SJCRH30 (cell line): Measurements from ENCODE around the gene PXDN. TPM values are rescaled to one million over a fixed set of nuclear protein-coding genes. Genes with fewer than 3 reads are reported as not detected.
"Not testable (repeated sequence)": the region's sequence is repeated elsewhere in the genome, so short reads cannot be mapped to it uniquely, and the experiment has no call there.

Experiments used
- DNase-seq, 2 experiments: peaks; one replicate each; pipeline ENCODE4 v3.0.0-alpha.2; 2015 to 2020
- H3K27ac ChIP-seq: fragments of 250-450 bp; sonication (Bioruptor Pico); 2 replicates; pipeline ENCODE4 v1.5.1; 2020; ENCODE audit warnings: mild to moderate bottlenecking, moderate library complexity
- H3K27me3 ChIP-seq: fragments of 250-450 bp; sonication (Bioruptor Pico); 2 replicates; pipeline ENCODE4 v1.5.1; 2020; ENCODE audit warnings: mild to moderate bottlenecking, moderate library complexity
- H3K36me3 ChIP-seq: fragments of 250-450 bp; sonication (Bioruptor Pico); 2 replicates; pipeline ENCODE4 v1.5.1; 2020; ENCODE audit warnings: mild to moderate bottlenecking, moderate library complexity
- H3K4me1 ChIP-seq: fragments of 250-450 bp; sonication (Bioruptor Pico); 2 replicates; pipeline ENCODE4 v1.5.1; 2020; ENCODE audit warnings: mild to moderate bottlenecking, moderate library complexity
- H3K4me3 ChIP-seq: fragments of 250-450 bp; sonication (Bioruptor Pico); 2 replicates; pipeline ENCODE4 v1.5.1; 2020; ENCODE audit warnings: mild to moderate bottlenecking, moderate library complexity
- H3K9me3 ChIP-seq: fragments of 250-450 bp; sonication (Bioruptor Pico); replicated peaks from 2 replicates; pipeline ENCODE4 v1.5.1; 2020; ENCODE audit warnings: mild to moderate bottlenecking, moderate library complexity
- total RNA-seq: library from RNA; depleted of rRNA; stranded (reverse); fragments of >200 nt; shearing (Covaris generic); gene quantifications from 2 replicates; pipeline ENCODE4 v1.2.3, GENCODE V29; 2014

PXDN gene
- total RNA-seq, 1 experiment from 2014 or later, result 312 TPM

DNA sequence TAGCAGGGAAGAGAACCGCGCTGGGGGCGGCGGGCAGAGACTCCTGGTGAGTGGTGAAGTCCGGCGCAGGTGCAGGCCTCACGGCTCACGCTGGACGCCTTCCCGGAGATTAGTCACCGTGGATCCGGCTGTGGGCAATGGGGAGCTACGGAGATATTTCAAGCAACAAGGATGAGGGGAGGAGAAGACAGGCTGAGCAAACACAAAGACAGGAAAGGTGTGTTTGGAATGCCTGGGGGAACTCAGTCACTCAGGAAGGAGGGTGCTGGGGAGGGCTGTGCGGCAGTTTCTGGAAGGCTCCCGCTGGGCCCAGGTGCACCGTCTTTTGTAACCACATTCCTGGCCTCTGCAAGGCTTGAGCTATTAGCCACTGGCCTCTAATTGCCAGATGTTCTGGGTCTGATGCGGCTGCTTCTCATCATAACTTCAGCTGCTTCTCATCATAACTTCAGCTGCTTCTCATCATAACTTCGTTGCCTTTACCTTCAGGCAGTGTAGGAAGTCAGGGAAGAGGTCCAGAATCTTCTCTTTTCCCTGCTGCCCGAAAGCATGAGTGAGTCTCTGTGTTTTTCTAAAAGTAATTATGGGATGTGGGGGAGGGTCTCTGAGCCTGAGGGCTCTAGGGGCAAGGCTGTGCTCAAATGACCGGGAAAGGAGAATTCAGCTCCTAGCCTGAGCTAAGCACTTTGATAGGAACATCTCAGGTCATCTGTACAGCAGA, 118.9 kb downstream of the PXDN start:
- Histone ChIP-seq H3K9me3 (0 out of 2 replicates have a peak, but pooled peaks cover 5% of the 10 kb centered on the region), H3K4me3 (no peak overlapping the region), H3K4me1 (no peaks in the 10 kb centered on the region; the same call in 1 of the 2 replicates), H3K27me3 (no peaks in the 10 kb centered on the region), H3K36me3 (peaks cover 15% of the 10 kb centered on the region), H3K27ac (no peak overlapping the region)
- peak in 1 of 2 experiments; percentile 40 for DNase-seq

DNA sequence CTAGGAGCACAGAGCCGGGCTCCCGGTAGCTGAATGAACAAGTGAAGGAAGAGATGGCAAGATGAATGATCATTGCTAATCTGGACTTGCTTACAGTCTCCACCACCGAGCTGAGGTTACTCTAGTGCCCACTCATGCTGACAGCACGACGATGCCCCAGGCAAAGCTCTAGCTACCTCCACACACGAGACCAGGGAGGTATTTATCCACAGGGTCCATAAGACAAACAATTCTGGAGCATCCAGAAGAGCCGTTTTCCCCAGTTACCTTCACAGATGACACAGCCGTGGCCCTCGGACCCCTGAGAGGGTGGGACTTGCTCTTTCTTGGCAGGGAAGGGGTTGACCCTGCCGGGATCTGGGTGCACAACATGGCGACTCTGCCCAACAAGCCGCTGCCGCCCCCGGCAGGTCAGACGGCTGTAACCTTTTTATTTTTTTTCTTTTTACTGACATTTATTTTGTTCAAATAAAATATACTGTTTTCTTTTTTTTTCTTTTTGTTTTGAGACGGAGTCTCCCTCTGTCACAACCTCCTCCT, 120.3 kb downstream of the PXDN start:
- Histone ChIP-seq H3K4me3 (no peak overlapping the region), H3K36me3 (0 out of 2 replicates have a peak, but pooled peaks cover under 1% of the 10 kb centered on the region), H3K4me1 (no peaks in the 10 kb centered on the region; the same call in 1 of the 2 replicates), H3K27me3 (no peaks in the 10 kb centered on the region), H3K27ac (no peak overlapping the region), H3K9me3 (no peaks in the 10 kb centered on the region)
- no peak for DNase-seq

GRCh38 chr2:1622521-1623200, 121.7 kb downstream of the PXDN start:
- H3K4me3 ChIP-seq, result no peak overlapping the region
- no peaks in the 10 kb centered on the region for H3K27me3 ChIP-seq
- H3K27ac ChIP-seq, result no peak overlapping the region
- H3K4me1 ChIP-seq, result no peaks in the 10 kb centered on the region; the same call in 1 of the 2 replicates
- no peak for DNase-seq
- no peaks in the 10 kb centered on the region for H3K36me3 ChIP-seq
- no peaks in the 10 kb centered on the region for H3K9me3 ChIP-seq

DNA sequence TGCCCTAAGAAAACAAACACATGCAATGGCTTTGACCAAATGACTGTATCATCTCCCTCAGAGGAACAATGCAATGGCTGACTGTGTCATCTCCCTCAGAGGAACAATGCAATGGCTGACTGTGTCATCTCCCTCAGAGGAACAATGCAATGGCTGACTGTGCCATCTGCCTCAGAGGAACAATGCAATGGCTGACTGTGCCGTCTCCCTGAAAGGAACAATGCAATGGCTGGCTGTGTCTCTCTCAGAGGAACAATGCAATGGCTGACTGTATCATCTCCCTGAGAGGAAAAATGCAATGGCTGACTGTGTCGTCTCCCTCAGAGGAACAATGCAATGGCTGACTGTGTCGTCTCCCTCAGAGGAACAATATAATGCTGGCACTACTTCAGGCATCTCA, 122.3 kb downstream of the PXDN start:
- DNase-seq, H3K27ac ChIP-seq, H3K4me3 ChIP-seq, H3K4me1 ChIP-seq, H3K27me3 ChIP-seq, H3K36me3 ChIP-seq, H3K9me3 ChIP-seq: not testable (repeated sequence)

- Histone ChIP-seq H3K4me1 (no peaks in the 10 kb centered on the region; the same call in 1 of the 2 replicates), H3K27me3 (no peaks in the 10 kb centered on the region), H3K9me3 (no peaks in the 10 kb centered on the region), H3K36me3 (no peaks in the 10 kb centered on the region), H3K4me3 (no peak overlapping the region), H3K27ac (no peak overlapping the region)
- DNase-seq, result no peak
Measured at GRCh38 chr2:1621501-1621900, 122.8 kb downstream of the PXDN start.

- no peak for DNase-seq
- Histone ChIP-seq H3K9me3 (no peaks in the 10 kb centered on the region), H3K4me3 (no peak overlapping the region), H3K27me3 (no peaks in the 10 kb centered on the region), H3K4me1 (no peaks in the 10 kb centered on the region; the same call in 1 of the 2 replicates), H3K36me3 (no peaks in the 10 kb centered on the region), H3K27ac (no peak overlapping the region)
Measured at GRCh38 chr2:1621041-1621440, 123.3 kb downstream of the PXDN start.

GRCh38 chr2:1620081-1620480, 124.2 kb downstream of the PXDN start:
- no peaks in the 10 kb centered on the region for H3K36me3 ChIP-seq
- DNase-seq, result no peak
- H3K9me3 ChIP-seq, result no peaks in the 10 kb centered on the region
- no peak overlapping the region for H3K4me3 ChIP-seq
- H3K27ac ChIP-seq, result no peak overlapping the region
- H3K4me1 ChIP-seq, result no peaks in the 10 kb centered on the region; the same call in 1 of the 2 replicates
- H3K27me3 ChIP-seq, result no peaks in the 10 kb centered on the region

- Histone ChIP-seq H3K4me1 (peaks cover 1% of the 10 kb centered on the region), H3K27ac (no peak overlapping the region), H3K9me3 (no peaks in the 10 kb centered on the region), H3K4me3 (no peak overlapping the region), H3K27me3 (no peaks in the 10 kb centered on the region), H3K36me3 (no peaks in the 10 kb centered on the region)
- no peak for DNase-seq
Measured at GRCh38 chr2:1619556-1619955, 124.8 kb downstream of the PXDN start.

DNA sequence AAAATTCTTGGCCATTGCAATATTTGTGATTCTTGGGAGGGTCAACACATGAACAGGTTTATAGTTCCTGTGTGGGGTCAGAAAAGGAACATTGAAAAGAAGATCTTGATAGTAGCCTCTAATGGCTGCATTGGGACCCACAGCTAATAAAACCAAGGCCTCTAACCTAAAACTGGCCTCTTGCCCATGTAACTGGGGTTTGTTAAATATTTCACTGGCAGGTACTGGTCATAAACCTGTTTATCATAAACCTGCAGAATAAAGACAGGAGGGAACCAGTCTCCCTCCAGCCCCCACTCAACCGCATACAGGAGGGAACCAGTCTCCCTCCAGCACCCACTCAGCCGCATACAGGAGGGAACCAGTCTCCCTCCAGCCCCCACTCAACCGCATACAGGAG, 125.3 kb downstream of the PXDN start:
- no peak overlapping the region for H3K4me3 ChIP-seq
- no peaks in the 10 kb centered on the region for H3K9me3 ChIP-seq
- no peaks in the 10 kb centered on the region for H3K36me3 ChIP-seq
- no peak for DNase-seq
- H3K27ac ChIP-seq, result no peak overlapping the region
- H3K27me3 ChIP-seq, result no peaks in the 10 kb centered on the region
- H3K4me1 ChIP-seq, result peaks cover 7% of the 10 kb centered on the region

DNA sequence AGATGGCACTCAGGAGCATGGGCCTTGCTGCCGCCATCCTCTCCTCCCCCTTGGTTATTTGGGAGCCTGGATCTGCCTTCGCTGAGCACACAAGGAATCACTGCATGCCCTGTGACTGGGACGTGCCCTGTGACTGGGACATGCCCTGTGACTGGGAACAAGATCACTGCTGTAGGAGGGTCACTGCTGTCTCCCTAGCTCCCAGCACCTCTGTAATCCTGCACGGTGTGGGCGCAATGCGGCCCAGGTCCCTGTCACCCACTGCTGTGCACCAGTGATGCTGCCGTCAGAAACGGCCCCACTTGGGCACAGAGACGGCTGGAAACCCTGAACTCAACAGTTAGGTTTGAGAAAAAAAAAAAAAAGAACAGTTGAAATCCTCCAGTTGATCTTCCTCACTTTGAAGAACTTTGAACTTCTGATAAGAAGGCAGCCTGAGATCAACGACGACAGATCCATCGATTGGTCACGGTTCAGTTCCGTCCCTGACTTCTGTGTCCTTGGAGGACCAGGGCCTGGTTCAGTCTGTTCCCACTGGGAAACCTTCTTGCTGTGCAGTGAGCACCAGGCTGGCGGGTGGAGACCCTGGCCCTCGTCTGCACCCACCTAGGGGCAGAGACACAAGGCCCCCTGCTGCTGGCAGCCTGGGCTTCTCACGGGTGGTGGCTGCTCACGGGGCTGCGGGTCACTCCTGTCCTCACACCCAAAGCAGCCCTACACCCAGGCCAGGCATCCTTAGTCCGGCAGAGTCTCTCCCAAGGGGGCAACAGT, 125.9 kb downstream of the PXDN start:
- Histone ChIP-seq H3K9me3 (no peaks in the 10 kb centered on the region), H3K36me3 (no peaks in the 10 kb centered on the region), H3K4me1 (peaks cover 13% of the 10 kb centered on the region), H3K27ac (no peak overlapping the region), H3K4me3 (no peak overlapping the region), H3K27me3 (no peaks in the 10 kb centered on the region)
- DNase-seq, result no peak

DNA sequence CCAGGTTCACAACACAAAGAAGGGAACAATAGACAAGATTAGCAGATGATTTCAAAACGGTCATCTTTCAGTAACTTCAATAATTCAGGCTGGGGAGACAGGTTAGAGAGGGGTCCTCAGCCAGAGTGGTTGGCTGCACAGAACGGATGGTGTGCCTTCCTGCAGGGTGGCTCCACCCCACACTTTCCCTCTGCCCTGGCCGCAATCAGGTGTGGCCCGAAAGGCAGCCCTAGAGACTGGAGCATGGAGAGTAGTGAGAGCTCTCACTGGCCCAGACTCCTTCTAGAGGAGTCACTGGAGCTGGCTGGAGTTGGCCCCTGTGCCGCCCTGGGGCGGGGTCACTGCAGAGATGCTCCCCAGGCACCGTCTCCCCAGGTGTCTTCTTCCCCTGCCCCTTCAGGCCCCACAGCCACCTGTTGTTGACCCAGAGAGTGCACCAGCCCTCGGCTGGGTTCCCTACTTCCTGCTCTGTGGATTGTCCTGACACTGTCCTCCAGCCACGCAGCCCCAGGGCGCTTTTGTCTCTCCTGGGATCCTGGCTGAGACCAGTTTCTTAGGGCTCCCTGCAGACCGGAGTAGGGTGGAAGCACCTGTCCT, 126.8 kb downstream of the PXDN start:
- DNase-seq, result no peak
- Histone ChIP-seq H3K9me3 (no peaks in the 10 kb centered on the region), H3K27me3 (no peaks in the 10 kb centered on the region), H3K4me1 (peaks cover 21% of the 10 kb centered on the region), H3K27ac (no peak overlapping the region), H3K36me3 (no peaks in the 10 kb centered on the region), H3K4me3 (no peak overlapping the region)

DNA sequence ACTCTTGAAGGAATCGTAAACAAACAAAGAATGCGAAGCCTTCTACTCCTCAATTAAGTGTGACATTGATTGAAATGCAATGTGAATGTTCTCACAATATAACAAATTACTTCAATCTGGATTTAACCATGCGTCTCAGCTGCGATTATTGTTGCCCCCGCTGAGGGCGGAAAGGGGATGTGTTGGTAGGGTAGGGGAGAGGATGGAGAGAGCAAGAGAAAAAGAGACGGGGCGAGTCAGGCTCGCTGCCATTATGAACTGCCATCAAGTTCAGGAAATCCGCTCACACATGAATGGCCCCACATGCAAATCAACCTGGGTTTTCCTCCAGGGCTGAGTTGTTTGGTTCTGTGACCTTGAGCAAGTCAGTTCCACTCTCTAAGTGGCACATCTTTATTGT, 129.8 kb downstream of the PXDN start:
- H3K4me1 ChIP-seq, result peaks cover 25% of the 10 kb centered on the region
- H3K36me3 ChIP-seq, result no peaks in the 10 kb centered on the region
- no peaks in the 10 kb centered on the region for H3K9me3 ChIP-seq
- no peak overlapping the region for H3K4me3 ChIP-seq
- no peak overlapping the region; the same call in 1 of the 2 replicates for H3K27ac ChIP-seq
- no peak for DNase-seq
- H3K27me3 ChIP-seq, result no peaks in the 10 kb centered on the region

- H3K9me3 ChIP-seq, result no peaks in the 10 kb centered on the region
- H3K27me3 ChIP-seq, result no peaks in the 10 kb centered on the region
- H3K27ac ChIP-seq, result peak overlapping the region; percentile 58
- peak; percentile 89 to 95 for DNase-seq
- peaks cover 33% of the 10 kb centered on the region for H3K4me1 ChIP-seq
- no peak overlapping the region for H3K4me3 ChIP-seq
- no peaks in the 10 kb centered on the region for H3K36me3 ChIP-seq
Measured at GRCh38 chr2:1613731-1614354, 130.5 kb downstream of the PXDN start.

DNA sequence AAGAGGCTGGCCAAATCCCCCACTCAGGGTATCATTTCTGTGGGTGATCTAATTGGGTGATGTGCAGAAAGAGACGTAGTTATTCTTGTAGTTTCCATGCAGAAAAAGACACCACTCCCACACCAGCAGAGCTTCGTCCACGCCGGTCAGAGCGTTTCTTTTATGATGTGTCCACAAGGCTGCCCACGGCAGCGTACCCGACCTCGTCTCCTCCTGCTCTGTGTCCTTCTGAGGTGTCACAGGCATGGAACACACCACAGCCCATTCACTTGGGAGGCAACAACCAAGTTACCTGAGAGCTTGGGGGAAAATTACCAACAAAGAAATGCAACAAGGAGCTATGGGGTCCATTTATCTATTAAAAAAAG, 131.3 kb downstream of the PXDN start:
- Histone ChIP-seq H3K4me1 (peaks cover 37% of the 10 kb centered on the region), H3K27ac (peak overlapping the region; percentile 58; the same call in 1 of the 2 replicates), H3K9me3 (no peaks in the 10 kb centered on the region), H3K36me3 (no peaks in the 10 kb centered on the region), H3K27me3 (no peaks in the 10 kb centered on the region), H3K4me3 (no peak overlapping the region)
- DNase-seq, result no peak
